HG03521 (cell line): ENCODE measurements around the gene PTPRN2.
"Not testable (repeated sequence)": the region's sequence is repeated elsewhere in the genome, so short reads cannot be mapped to it uniquely, and the experiment has no call there.

Experiments
- ATAC-seq: cut with Tn5 transposase; IDR thresholded peaks from one replicate; pipeline ENCODE4 v1.9.1; 2021; ENCODE audit warnings: mild to moderate bottlenecking, moderate library complexity; ENCODE audit not compliant: unreplicated experiment

PTPRN2 gene

DNA sequence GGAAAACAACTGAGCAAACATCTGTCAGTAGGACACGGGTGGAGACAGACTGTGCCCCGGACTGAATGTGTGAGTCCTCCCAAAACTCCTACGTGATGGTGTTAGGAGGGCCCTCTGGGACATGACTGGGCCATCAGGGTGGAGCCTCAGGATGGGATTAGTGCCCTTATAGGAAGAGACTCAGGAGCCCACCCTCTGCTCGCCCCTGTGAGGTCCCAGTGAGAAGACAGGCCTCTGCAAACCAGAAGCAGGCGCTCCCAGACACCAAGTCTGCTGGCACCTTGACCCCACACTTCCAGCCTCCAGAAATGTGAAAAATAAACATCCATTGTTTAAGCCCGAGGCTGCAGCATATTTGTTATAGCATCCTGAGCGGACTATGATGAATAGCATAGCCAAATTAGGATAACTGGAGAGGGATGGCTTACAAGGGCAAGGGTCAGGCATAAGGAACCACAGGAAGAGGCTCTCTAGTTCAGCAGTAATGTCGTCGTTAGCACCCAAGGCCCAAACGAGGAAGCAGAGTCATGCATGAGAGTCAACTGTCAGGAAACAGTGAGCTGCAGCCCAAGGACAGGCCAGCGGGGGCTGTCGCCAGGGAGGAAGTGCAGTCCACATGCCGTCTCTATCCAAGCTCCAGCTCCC is 50.6 kb downstream of the PTPRN2 start:
- ATAC-seq = no peak

DNA sequence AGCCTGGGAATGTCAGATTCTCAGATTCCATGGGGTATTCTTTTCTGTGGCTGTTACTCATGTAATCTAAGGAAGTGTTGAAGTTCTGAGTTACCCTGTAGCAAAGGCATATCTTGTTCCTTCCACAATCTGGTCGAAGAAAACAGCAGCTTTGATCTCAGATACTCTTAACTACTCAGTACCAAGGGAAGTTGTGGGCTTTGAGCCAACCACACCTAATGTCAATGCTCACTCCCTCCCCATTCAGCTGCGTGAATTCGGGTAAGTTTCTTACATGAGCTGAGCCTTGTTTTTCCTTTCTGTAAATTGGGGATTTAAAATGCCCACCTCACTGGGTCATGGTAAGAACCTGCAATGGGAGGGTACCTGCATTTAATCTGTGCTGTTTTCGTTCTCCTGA is 52.5 kb downstream of the PTPRN2 start:
- no peak for ATAC-seq

DNA sequence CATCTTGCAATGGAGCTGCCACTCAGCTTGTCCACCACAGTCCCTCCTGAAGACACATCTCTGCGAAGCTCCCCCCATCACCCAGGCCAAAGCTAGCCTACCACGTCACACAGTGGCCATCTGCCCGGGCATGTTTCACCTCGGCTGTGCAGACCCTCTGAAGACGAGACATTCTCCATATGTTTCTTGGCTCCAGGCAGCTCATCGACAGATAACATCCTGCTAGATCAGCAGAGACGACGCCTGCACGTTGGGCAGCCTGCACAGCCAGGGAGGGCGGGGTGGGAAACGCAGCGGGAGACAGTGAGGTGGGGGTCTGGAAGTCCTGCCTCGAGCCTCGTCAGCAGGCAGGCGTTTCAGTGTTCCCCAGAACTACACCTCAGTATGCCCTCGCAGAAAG is 53.0 kb downstream of the PTPRN2 start:
- ATAC-seq = no peak

- not testable (repeated sequence) for ATAC-seq
These were observed 53.5 kb downstream of the PTPRN2 start for GRCh38 chr7:158534134-158534515.

GRCh38 chr7:158533386-158534133 is 54.1 kb downstream of the PTPRN2 start:
- ATAC-seq = no peak

GRCh38 chr7:158532093-158532627 is 55.5 kb downstream of the PTPRN2 start:
- no peak for ATAC-seq

GRCh38 chr7:158531661-158532060 is 56.0 kb downstream of the PTPRN2 start:
- no peak for ATAC-seq

- no peak for ATAC-seq
These were observed 56.6 kb downstream of the PTPRN2 start for GRCh38 chr7:158530800-158531609.

- ATAC-seq = no peak
These were observed 58.2 kb downstream of the PTPRN2 start for GRCh38 chr7:158529181-158530096.

- ATAC-seq = no peak
These were observed 59.6 kb downstream of the PTPRN2 start for GRCh38 chr7:158527915-158528502.

DNA sequence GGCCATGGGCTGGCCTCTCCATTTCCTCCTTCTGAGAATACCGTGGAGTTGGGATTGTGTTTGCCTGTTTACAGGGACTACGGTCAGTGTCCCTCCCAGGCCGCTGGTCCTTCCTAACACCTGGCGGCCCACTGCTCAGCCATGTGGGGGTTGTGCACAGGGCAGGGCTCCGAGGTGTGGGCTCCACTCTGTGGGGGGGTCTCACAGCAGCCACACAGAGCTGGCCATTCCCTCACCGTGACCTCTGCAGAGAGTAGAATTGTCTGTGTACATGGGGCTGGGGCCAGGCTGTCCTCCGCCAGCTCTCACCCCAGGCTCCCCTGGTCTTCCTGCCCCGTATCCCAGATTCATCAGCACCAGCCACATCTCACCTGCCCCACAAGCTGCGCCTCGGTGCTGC is 60.1 kb downstream of the PTPRN2 start:
- no peak for ATAC-seq

DNA sequence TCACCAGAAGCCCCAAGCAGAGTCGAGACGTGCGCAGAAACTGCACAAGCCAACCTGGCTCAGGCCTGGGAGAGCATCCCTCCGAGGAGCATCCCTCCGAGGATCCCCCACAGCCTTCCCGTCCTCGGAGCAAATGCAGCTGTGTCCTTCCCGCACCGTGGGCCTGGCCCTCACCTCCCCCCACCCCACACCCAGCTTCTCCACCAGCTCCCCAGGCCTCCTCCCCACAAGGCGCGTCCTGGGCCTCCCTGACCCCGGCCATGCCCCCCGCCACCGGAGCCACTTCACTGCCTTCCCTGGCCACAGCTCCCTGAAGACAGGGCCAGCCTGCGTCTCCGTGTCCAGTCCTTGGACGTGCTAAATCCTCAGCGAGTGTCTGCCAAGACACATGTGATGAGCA is 60.6 kb downstream of the PTPRN2 start:
- ATAC-seq = no peak

DNA sequence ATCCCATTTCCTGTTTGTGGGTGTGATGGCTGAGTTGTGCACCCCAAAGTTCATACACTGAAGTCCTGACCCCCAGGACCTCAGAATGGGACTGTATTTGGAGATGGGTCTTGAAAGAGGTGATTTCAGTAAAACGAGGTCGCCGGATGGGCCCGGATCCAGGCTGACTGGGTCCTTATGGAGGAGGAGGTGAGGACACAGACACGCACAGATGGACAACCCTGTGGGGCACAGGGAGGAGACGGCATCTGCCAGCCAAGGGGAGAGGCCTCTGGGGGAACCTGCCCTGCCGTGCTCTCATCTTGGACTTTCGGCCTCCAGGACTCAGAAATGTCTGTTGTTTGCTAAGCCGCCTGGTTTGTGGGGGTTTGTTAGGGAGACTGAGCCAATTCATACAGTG is 61.1 kb downstream of the PTPRN2 start:
- no peak for ATAC-seq

- ATAC-seq = no peak
These were observed 61.8 kb downstream of the PTPRN2 start for GRCh38 chr7:158525648-158526484.

GRCh38 chr7:158524749-158525635 is 62.6 kb downstream of the PTPRN2 start:
- ATAC-seq = no peak

- not testable (repeated sequence) for ATAC-seq
These were observed 63.3 kb downstream of the PTPRN2 start for GRCh38 chr7:158524286-158524685.

- not testable (repeated sequence) for ATAC-seq
These were observed 63.7 kb downstream of the PTPRN2 start for GRCh38 chr7:158523877-158524276.

DNA sequence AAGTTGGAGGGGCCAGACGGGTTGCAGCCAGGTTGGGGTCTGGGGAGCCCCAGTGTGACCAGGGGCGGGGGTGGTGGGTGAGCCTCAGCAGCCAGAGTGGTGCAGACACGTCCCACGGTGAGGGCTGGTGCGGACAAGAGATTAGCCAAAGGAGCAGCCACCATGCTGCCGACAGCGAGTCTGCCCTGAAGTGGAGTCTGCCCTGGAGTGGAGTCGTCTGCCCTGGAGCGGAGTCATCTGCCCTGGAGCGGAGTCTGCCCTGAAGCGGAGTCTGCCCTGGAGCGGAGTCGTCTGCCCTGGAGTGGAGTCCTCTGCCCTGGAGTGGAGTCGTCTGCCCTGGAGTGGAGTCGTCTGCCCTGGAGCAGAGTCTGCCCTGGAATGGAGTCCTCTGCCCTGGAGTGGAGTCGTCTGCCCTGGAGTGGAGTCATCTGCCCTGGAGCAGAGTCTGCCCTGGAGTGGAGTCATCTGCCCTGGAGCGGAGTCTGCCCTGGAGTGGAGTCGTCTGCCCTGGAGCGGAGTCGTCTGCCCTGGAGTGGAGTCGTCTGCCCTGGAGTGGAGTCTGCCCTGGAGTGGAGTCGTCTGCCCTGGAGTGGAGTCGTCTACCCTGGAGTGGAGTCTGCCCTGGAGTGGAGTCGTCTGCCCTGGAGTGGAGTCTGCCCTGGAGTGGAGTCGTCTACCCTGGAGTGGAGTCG is 64.3 kb downstream of the PTPRN2 start:
- not testable (repeated sequence) for ATAC-seq
